HEK293T (cell line): ENCODE data around the gene MCM5.

Experiments
- ARNT ChIP-seq: fragments of 450-650 bp; IDR thresholded peaks from 2 replicates; pipeline ENCODE4 v1.6.1; 2017; ENCODE audit warnings: mild to moderate bottlenecking
- BHLHE40 ChIP-seq: fragments of 450-650 bp; IDR thresholded peaks from 2 replicates; pipeline ENCODE4 v1.6.1; 2016; ENCODE audit warnings: mild to moderate bottlenecking, moderate library complexity, borderline replicate concordance
- CTBP1 ChIP-seq: fragments of 450-650 bp; IDR thresholded peaks from 2 replicates; pipeline ENCODE4 v1.6.1; 2016; ENCODE audit warnings: borderline replicate concordance
- ELF4 ChIP-seq: fragments of 450-650 bp; IDR thresholded peaks from 2 replicates; pipeline ENCODE4 v1.6.1; 2017; ENCODE audit warnings: antibody characterized with exemption
- FOXA1 ChIP-seq: fragments of 450-650 bp; IDR thresholded peaks from 2 replicates; pipeline ENCODE4 v1.6.1; 2016; ENCODE audit warnings: mild to moderate bottlenecking
- FOXK2 ChIP-seq: fragments of 450-650 bp; IDR thresholded peaks from 2 replicates; pipeline ENCODE4 v1.6.1; 2016; ENCODE audit warnings: mild to moderate bottlenecking
- FOXM1 ChIP-seq: fragments of 450-650 bp; IDR thresholded peaks from 2 replicates; pipeline ENCODE4 v1.6.1; 2017; ENCODE audit warnings: mild to moderate bottlenecking, borderline replicate concordance
- HDGF ChIP-seq: fragments of 450-650 bp; IDR thresholded peaks from 2 replicates; pipeline ENCODE4 v1.6.1; 2017; ENCODE audit warnings: antibody characterized with exemption, borderline replicate concordance
- NFRKB ChIP-seq: fragments of 450-650 bp; IDR thresholded peaks from 2 replicates; pipeline ENCODE4 v1.6.1; 2016; ENCODE audit warnings: mild to moderate bottlenecking, moderate library complexity
- SP1 ChIP-seq: fragments of 450-650 bp; IDR thresholded peaks from 2 replicates; pipeline ENCODE4 v1.6.1; 2017
- SUZ12 ChIP-seq: fragments of 450-650 bp; IDR thresholded peaks from 2 replicates; pipeline ENCODE4 v1.6.1; 2016; ENCODE audit warnings: mild to moderate bottlenecking
- TARDBP ChIP-seq: fragments of 450-650 bp; IDR thresholded peaks from 2 replicates; pipeline ENCODE4 v1.6.1; 2016
- TF ChIP-seq, protein P1 (sequence below): fragments of 450-650 bp; IDR thresholded peaks from 2 replicates; pipeline ENCODE4 v1.6.1; 2016

- TF ChIP-seq, protein P1, sequence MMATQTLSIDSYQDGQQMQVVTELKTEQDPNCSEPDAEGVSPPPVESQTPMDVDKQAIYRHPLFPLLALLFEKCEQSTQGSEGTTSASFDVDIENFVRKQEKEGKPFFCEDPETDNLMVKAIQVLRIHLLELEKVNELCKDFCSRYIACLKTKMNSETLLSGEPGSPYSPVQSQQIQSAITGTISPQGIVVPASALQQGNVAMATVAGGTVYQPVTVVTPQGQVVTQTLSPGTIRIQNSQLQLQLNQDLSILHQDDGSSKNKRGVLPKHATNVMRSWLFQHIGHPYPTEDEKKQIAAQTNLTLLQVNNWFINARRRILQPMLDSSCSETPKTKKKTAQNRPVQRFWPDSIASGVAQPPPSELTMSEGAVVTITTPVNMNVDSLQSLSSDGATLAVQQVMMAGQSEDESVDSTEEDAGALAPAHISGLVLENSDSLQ: no peak
- TF ChIP-seq NFRKB (no peak), ARNT (no peak), FOXK2 (no peak), SP1 (no peak), FOXM1 (no peak), BHLHE40 (no peak), TARDBP (no peak), CTBP1 (no peak), FOXA1 (no peak), SUZ12 (no peak), HDGF (no peak), ELF4 (no peak)
Observed at GRCh38 chr22:35393116-35394010, 6.6 kb upstream of the MCM5 start.
